Heart right ventricle (tissue), 16 donors: Measurements from ENCODE around the gene MASP1. TPM values are rescaled to one million over a fixed set of nuclear protein-coding genes. Genes with fewer than 3 reads are reported as not detected.

Experiments
- ATAC-seq, 8 donors: fragments of 200-7000 bp; cut with Tn5 transposase; one replicate each; pipeline ENCODE4 v1.9.1; 2020; ENCODE audit warnings: mild to moderate bottlenecking in 8 of 8, moderate library complexity in 8 of 8, moderate number of reproducible peaks in 1 of 8
- DNase-seq, 2 donors: peaks; one replicate each; pipeline ENCODE4 v3.0.0-alpha.2; 2020
- H3K27ac ChIP-seq, 10 donors: fragments of 200-600 bp; sonication (generic) in 2 of 10; one replicate each; pipeline versions ENCODE4 v1.5.0 to v1.8.0; 2020 to 2022; ENCODE audit warnings: mild to moderate bottlenecking in 3 of 10
- H3K27me3 ChIP-seq, 7 donors: fragments of 200-600 bp; one replicate each; pipeline ENCODE4 v1.8.0; 2021 to 2022; ENCODE audit warnings: mild to moderate bottlenecking in 2 of 7
- H3K36me3 ChIP-seq, 9 donors: fragments of 200-600 bp; sonication (generic) in 1 of 9; one replicate each; pipeline versions ENCODE4 v1.5.0 to v1.8.0; 2020 to 2022; ENCODE audit warnings: mild to moderate bottlenecking in 2 of 9
- H3K4me1 ChIP-seq, 9 donors: fragments of 200-600 bp; sonication (generic) in 1 of 9; one replicate each; pipeline versions ENCODE4 v1.5.0 to v1.8.0; 2020 to 2022; ENCODE audit warnings: mild to moderate bottlenecking in 4 of 9
- H3K4me3 ChIP-seq, 10 donors: fragments of 200-600 bp; sonication (generic) in 2 of 10; one replicate each; pipeline versions ENCODE4 v1.5.0 to v1.8.0; 2020 to 2022; ENCODE audit warnings: mild to moderate bottlenecking in 7 of 10, moderate library complexity in 2 of 10
- H3K9me3 ChIP-seq, 11 donors: fragments of 200-600 bp in 10 of 11; sonication (generic) in 2 of 11; one replicate each; pipeline versions ENCODE4 v1.5.0 to v1.8.0; 2013 to 2022; ENCODE audit warnings: mild to moderate bottlenecking in 2 of 11, control low read depth in 1 of 11, moderate library complexity in 1 of 11
- CTCF ChIP-seq, 9 donors: fragments of 200-600 bp; sonication (generic) in 2 of 9; IDR thresholded peaks; one replicate each; pipeline versions ENCODE4 v1.5.0 to v1.8.0; 2021 to 2022; ENCODE audit warnings: antibody characterized with exemption in 9 of 9, mild to moderate bottlenecking in 5 of 9, moderate library complexity in 1 of 9
- WGBS, 2 donors: extraction: QIAGEN DNeasy Blood & Tissue Kit; methylation state at CpG; one replicate each; pipeline ENCODE4 v1.1.7; 2013; ENCODE audit warnings: inconsistent platforms in 1 of 2; 5-methylcytosine and 5-hydroxymethylcytosine counted together
- intact Hi-C, 10 donors: fragments of 100-400 bp; cut with DNase I; formaldehyde crosslinking; loops; one replicate each; pipeline versions ENCODE4 v1.11.1 to v1.14.2; 2022
- polyA plus RNA-seq, 2 donors: library from polyadenylated mRNA; stranded (reverse); fragments of 200-250 nt; gene quantifications; one replicate each; pipeline ENCODE4 v1.2.3, GENCODE V29; 2013
- total RNA-seq, 10 donors: library from RNA; stranded (reverse); fragmentation: NEBNext Ultra II Directional in 3 of 10; extraction: Animal tissue kit (Norgen Biotek cat#: 25700) in 3 of 10; gene quantifications; one replicate each; pipeline versions ENCODE4 v1.2.1 to v1.2.4, GENCODE V29; 2021 to 2023
- donor health status: Arrhythmogenic right ventricular cardiomyopathy.
- donor health status: ischemic (EF 13 %, LVEDD 7.1; RV severe dilation, severe dysfunction).
- donor health status: healthy with polysubstance abuse.
- donor health status: DM: no; HTN: yes; CAD: no.
- donor health status: DM: no; HTN: no; CAD: no.
- donor health status: ischemic (EF 25% LVEDD 6.9; RV normal size, moderate dysfunction).
- donor health status: ischemic (EF 25% LVEDD 5.7; RV mildly dilated, moderate dysfunction).
- donor health status: healthy.
- donor health status: DM: yes; HTN: yes; CAD: no.
- donor health status: Ischemic cardiomyopathy.
- donor health status: ischemic (EF 35%, LVEDD 5.7; RV mildly dilated, moderate dysfunction).
- donor health status: nonischemic (EF 11% LVEDD 7.7; RV severe dilation, severe dysfunction).
- donor health status: DM: yes; HTN: yes; CAD: no.
- donor health status: PGD.
- donor health status: ischemic (EF 29% LVEDD 5.4; RV normal size, mild dysfunction).
- donor health status: nonischemic (EF 23%, LVEDD 6.1; RV moderate dilation, normal function).

The MASP1 gene
- total and polyA plus RNA-seq, 12 donors, result 51.5 to 274 (median 211) TPM

- ATAC-seq (no peak), DNase-seq (no peak)
- Histone ChIP-seq H3K27me3 (peaks cover 0 to 2% (median 0%) of the 10 kb centered on the region in 7 donors), H3K4me3 (no peak within 1 kb of the TSS), H3K9me3 (no peaks in the 10 kb centered on the region), H3K27ac (no peak within 1 kb of the TSS), H3K4me1 (no peaks in the 10 kb centered on the region), H3K36me3 (no peaks in the 10 kb centered on the region)
- intact Hi-C loops, result no loop called here
- TF ChIP-seq CTCF (IDR thresholded peaks at IDR 0.05), result no peak
- WGBS, 2 donors, result 62 to 70% methylated on average over 8 of the region's 8 CpGs
Measured at GRCh38 chr3:187197335-187197649, 94.2 kb downstream of the MASP1 start, which contains the start of gene RTP1. RTP1 (plus strand) TSS chr3:187197486; CDS start chr3:187197516, 30 bp downstream.

GRCh38 chr3:187196573-187197334 is 94.8 kb downstream of the MASP1 start:
- H3K4me1 ChIP-seq, result no peaks in the 10 kb centered on the region
- H3K27ac ChIP-seq, result no peak overlapping the region
- no peak for TF ChIP-seq CTCF (IDR thresholded peaks at IDR 0.05)
- H3K9me3 ChIP-seq, result no peaks in the 10 kb centered on the region
- H3K36me3 ChIP-seq, result no peaks in the 10 kb centered on the region
- DNase-seq (no peak), ATAC-seq (no peak)
- no peak overlapping the region for H3K4me3 ChIP-seq
- peaks cover 0 to 7% (median 0%) of the 10 kb centered on the region in 7 donors for H3K27me3 ChIP-seq
- 87 to 93% methylated on average over 7 of the region's 7 CpGs for WGBS, 2 donors
- intact Hi-C loops, result no loop called here

- intact Hi-C loops, result no loop called here
- no peaks in the 10 kb centered on the region for H3K36me3 ChIP-seq
- no peak overlapping the region for H3K27ac ChIP-seq
Measured at GRCh38 chr3:187193181-187193580, 98.4 kb downstream of the MASP1 start.

GRCh38 chr3:187191271-187191670 is 100.3 kb downstream of the MASP1 start:
- Histone ChIP-seq H3K4me1 (peaks cover 0 to 34% (median 10%) of the 10 kb centered on the region in 9 donors), H3K9me3 (no peaks in the 10 kb centered on the region), H3K27ac (no peak overlapping the region), H3K36me3 (no peaks in the 10 kb centered on the region), H3K27me3 (peaks cover 0 to 23% (median 0%) of the 10 kb centered on the region in 7 donors), H3K4me3 (no peak overlapping the region)
- TF ChIP-seq CTCF (IDR thresholded peaks at IDR 0.05), result no peak
- intact Hi-C loops, result no loop called here
- WGBS, 2 donors, result 86 to 89% methylated on average over 1 of the region's 1 CpG
- no peak for ATAC-seq
- DNase-seq, result no peak

More at GRCh38 chr3:187193181-187193580, 98.4 kb downstream of the MASP1 start:
- H3K9me3 ChIP-seq, result no peaks in the 10 kb centered on the region
- no peak overlapping the region for H3K4me3 ChIP-seq
- no peak for DNase-seq
- H3K27me3 ChIP-seq, result peaks cover 0 to 23% (median 0%) of the 10 kb centered on the region in 7 donors
- peaks cover 0 to 15% (median 0%) of the 10 kb centered on the region in 9 donors for H3K4me1 ChIP-seq
- no peak for TF ChIP-seq CTCF (IDR thresholded peaks at IDR 0.05)
- no peak for ATAC-seq
